ENCODE measurements around the gene ENO4. TPM values are rescaled to one million over a fixed set of nuclear protein-coding genes. Genes with fewer than 3 reads are reported as not detected.

The ENO4 gene
- total RNA-seq, 1 experiment from 2014 or later = 0.42 TPM

- ATAC-seq (no peak), DNase-seq (ENCODE audit: low spot score) (no peak)
- Mint-ChIP-seq H3K4me3 (no peak overlapping the region), H3K4me1 (peaks cover 20% of the 10 kb centered on the region), H3K9me3 (no peaks in the 10 kb centered on the region), H3K27me3 (ENCODE audit: low read depth) (no peaks in the 10 kb centered on the region), H3K36me3 (peaks cover 2% of the 10 kb centered on the region; the same call in 1 of the 2 replicates), H3K27ac (no peak overlapping the region)
- ChIA-PET CTCF (interaction anchor here (0.7 to 1.2 kb wide), 2 partner anchors 126 to 255 kb away, joined by 4 to 6 read pairs; no protein-coding TSS in a partner anchor), POLR2A (no interaction called here)
- TF ChIP-seq MXD4 (CRISPR knock-in tag; IDR thresholded peaks at IDR 0.05; ENCODE audit: borderline replicate concordance) (no peak), KAT7 (CRISPR knock-in tag; IDR thresholded peaks at IDR 0.05; ENCODE audit: borderline replicate concordance) (no peak), E2F4 (CRISPR knock-in tag; IDR thresholded peaks at IDR 0.05; ENCODE audit: borderline replicate concordance, low read depth) (no peak), FOXJ3 (CRISPR knock-in tag; IDR thresholded peaks at IDR 0.05; ENCODE audit: borderline replicate concordance) (no peak), ZNF121 (CRISPR knock-in tag; IDR thresholded peaks at IDR 0.05) (no peak), ZNF396 (CRISPR knock-in tag; IDR thresholded peaks at IDR 0.05; ENCODE audit: borderline replicate concordance) (no peak), TEAD1 (CRISPR knock-in tag; IDR thresholded peaks at IDR 0.05) (no peak), FOXK1 (CRISPR knock-in tag; IDR thresholded peaks at IDR 0.05) (no peak), NR1H2 (CRISPR knock-in tag; IDR thresholded peaks at IDR 0.05) (no peak), IRF1 (CRISPR knock-in tag; IDR thresholded peaks at IDR 0.05) (no peak), TCF7 (CRISPR knock-in tag; IDR thresholded peaks at IDR 0.05; ENCODE audit: low read depth) (no peak), ZNF219 (CRISPR knock-in tag; IDR thresholded peaks at IDR 0.05; ENCODE audit: borderline replicate concordance) (no peak), HMGXB4 (CRISPR knock-in tag; IDR thresholded peaks at IDR 0.05) (no peak), ELF4 (CRISPR knock-in tag; IDR thresholded peaks at IDR 0.05; ENCODE audit: low read depth) (no peak), NFATC4 (CRISPR knock-in tag; IDR thresholded peaks at IDR 0.05) (no peak), ESRRA (CRISPR knock-in tag; IDR thresholded peaks at IDR 0.05; ENCODE audit: borderline replicate concordance) (no peak)
- TF ChIP-seq, protein P1, sequence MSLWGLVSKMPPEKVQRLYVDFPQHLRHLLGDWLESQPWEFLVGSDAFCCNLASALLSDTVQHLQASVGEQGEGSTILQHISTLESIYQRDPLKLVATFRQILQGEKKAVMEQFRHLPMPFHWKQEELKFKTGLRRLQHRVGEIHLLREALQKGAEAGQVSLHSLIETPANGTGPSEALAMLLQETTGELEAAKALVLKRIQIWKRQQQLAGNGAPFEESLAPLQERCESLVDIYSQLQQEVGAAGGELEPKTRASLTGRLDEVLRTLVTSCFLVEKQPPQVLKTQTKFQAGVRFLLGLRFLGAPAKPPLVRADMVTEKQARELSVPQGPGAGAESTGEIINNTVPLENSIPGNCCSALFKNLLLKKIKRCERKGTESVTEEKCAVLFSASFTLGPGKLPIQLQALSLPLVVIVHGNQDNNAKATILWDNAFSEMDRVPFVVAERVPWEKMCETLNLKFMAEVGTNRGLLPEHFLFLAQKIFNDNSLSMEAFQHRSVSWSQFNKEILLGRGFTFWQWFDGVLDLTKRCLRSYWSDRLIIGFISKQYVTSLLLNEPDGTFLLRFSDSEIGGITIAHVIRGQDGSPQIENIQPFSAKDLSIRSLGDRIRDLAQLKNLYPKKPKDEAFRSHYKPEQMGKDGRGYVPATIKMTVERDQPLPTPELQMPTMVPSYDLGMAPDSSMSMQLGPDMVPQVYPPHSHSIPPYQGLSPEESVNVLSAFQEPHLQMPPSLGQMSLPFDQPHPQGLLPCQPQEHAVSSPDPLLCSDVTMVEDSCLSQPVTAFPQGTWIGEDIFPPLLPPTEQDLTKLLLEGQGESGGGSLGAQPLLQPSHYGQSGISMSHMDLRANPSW (CRISPR knock-in tag; conservative IDR thresholded peaks at IDR 0.05; ENCODE audit: low read depth) = no peak
- TF ChIP-seq, protein P2, sequence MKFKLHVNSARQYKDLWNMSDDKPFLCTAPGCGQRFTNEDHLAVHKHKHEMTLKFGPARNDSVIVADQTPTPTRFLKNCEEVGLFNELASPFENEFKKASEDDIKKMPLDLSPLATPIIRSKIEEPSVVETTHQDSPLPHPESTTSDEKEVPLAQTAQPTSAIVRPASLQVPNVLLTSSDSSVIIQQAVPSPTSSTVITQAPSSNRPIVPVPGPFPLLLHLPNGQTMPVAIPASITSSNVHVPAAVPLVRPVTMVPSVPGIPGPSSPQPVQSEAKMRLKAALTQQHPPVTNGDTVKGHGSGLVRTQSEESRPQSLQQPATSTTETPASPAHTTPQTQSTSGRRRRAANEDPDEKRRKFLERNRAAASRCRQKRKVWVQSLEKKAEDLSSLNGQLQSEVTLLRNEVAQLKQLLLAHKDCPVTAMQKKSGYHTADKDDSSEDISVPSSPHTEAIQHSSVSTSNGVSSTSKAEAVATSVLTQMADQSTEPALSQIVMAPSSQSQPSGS (CRISPR knock-in tag; IDR thresholded peaks at IDR 0.05; ENCODE audit: borderline replicate concordance, low read depth) = no peak
- TF ChIP-seq, protein P3, sequence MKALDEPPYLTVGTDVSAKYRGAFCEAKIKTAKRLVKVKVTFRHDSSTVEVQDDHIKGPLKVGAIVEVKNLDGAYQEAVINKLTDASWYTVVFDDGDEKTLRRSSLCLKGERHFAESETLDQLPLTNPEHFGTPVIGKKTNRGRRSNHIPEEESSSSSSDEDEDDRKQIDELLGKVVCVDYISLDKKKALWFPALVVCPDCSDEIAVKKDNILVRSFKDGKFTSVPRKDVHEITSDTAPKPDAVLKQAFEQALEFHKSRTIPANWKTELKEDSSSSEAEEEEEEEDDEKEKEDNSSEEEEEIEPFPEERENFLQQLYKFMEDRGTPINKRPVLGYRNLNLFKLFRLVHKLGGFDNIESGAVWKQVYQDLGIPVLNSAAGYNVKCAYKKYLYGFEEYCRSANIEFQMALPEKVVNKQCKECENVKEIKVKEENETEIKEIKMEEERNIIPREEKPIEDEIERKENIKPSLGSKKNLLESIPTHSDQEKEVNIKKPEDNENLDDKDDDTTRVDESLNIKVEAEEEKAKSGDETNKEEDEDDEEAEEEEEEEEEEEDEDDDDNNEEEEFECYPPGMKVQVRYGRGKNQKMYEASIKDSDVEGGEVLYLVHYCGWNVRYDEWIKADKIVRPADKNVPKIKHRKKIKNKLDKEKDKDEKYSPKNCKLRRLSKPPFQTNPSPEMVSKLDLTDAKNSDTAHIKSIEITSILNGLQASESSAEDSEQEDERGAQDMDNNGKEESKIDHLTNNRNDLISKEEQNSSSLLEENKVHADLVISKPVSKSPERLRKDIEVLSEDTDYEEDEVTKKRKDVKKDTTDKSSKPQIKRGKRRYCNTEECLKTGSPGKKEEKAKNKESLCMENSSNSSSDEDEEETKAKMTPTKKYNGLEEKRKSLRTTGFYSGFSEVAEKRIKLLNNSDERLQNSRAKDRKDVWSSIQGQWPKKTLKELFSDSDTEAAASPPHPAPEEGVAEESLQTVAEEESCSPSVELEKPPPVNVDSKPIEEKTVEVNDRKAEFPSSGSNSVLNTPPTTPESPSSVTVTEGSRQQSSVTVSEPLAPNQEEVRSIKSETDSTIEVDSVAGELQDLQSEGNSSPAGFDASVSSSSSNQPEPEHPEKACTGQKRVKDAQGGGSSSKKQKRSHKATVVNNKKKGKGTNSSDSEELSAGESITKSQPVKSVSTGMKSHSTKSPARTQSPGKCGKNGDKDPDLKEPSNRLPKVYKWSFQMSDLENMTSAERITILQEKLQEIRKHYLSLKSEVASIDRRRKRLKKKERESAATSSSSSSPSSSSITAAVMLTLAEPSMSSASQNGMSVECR (CRISPR knock-in tag; IDR thresholded peaks at IDR 0.05; ENCODE audit: borderline replicate concordance) = no peak
Observed at GRCh38 chr10:116919706-116920105, 70.4 kb downstream of the ENO4 start.

Measured in WTC11 (cell line).